Non-pigmented ciliary epithelial cell (primary cell): ENCODE data around the gene NFIC.

Experiments used
- DNase-seq: peaks from one replicate; pipeline ENCODE4 v3.0.0-alpha.2; 2010; ENCODE audit warnings: low read depth

The NFIC gene

GRCh38 chr19:3469638-3470499 lies 103.5 kb downstream of the NFIC start:
- DNase-seq, result no peak

- DNase-seq, result no peak
These were observed 104.2 kb downstream of the NFIC start for GRCh38 chr19:3470500-3471128.

- DNase-seq, result no peak
These were observed 105.7 kb downstream of the NFIC start for GRCh38 chr19:3471954-3472655.

- DNase-seq, result no peak
These were observed 107.6 kb downstream of the NFIC start for GRCh38 chr19:3474010-3474409.

- no peak for DNase-seq
These were observed 108.2 kb downstream of the NFIC start for GRCh38 chr19:3474614-3475013.

- no peak for DNase-seq
These were observed 109.1 kb downstream of the NFIC start for GRCh38 chr19:3475449-3475848.

- DNase-seq, result no peak
These were observed 110.4 kb downstream of the NFIC start for GRCh38 chr19:3476830-3477229.

GRCh38 chr19:3477506-3477905 lies 111.1 kb downstream of the NFIC start:
- DNase-seq, result no peak

GRCh38 chr19:3477951-3478350 lies 111.6 kb downstream of the NFIC start:
- no peak for DNase-seq

GRCh38 chr19:3478409-3479176 lies 112.2 kb downstream of the NFIC start:
- no peak for DNase-seq

GRCh38 chr19:3479177-3479833 lies 112.9 kb downstream of the NFIC start:
- no peak for DNase-seq

GRCh38 chr19:3479834-3480215 lies 113.4 kb downstream of the NFIC start:
- no peak for DNase-seq

- no peak for DNase-seq
These were observed 114.2 kb downstream of the NFIC start, which contains the start of gene SMIM24 for GRCh38 chr19:3480383-3481091. SMIM24 (minus strand) TSS chr19:3480525; CDS start chr19:3480463, 62 bp downstream.

- no peak for DNase-seq
These were observed 115.1 kb downstream of the NFIC start for GRCh38 chr19:3481241-3482090.

GRCh38 chr19:3482507-3483225 lies 116.3 kb downstream of the NFIC start:
- no peak for DNase-seq

GRCh38 chr19:3483226-3483628 lies 116.8 kb downstream of the NFIC start, which contains the start of gene SMIM44:
SMIM44 (minus strand) TSS chr19:3483441; CDS start chr19:3483403, 38 bp downstream.
- DNase-seq, result no peak

GRCh38 chr19:3491396-3492119 lies 125.2 kb downstream of the NFIC start:
- DNase-seq, result no peak

- DNase-seq, result no peak
These were observed 125.9 kb downstream of the NFIC start for GRCh38 chr19:3492131-3492839.
